HG03575 (cell line): ENCODE results near the gene NGRN.

Source experiments
- ATAC-seq: cut with Tn5 transposase; IDR thresholded peaks from one replicate; pipeline ENCODE4 v1.9.1; 2021; ENCODE audit not compliant: unreplicated experiment, insufficient number of reproducible peaks, low FRiP score; ENCODE audit errors: extremely low read depth

NGRN gene, protein sequence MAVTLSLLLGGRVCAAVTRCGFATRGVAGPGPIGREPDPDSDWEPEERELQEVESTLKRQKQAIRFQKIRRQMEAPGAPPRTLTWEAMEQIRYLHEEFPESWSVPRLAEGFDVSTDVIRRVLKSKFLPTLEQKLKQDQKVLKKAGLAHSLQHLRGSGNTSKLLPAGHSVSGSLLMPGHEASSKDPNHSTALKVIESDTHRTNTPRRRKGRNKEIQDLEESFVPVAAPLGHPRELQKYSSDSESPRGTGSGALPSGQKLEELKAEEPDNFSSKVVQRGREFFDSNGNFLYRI

DNA sequence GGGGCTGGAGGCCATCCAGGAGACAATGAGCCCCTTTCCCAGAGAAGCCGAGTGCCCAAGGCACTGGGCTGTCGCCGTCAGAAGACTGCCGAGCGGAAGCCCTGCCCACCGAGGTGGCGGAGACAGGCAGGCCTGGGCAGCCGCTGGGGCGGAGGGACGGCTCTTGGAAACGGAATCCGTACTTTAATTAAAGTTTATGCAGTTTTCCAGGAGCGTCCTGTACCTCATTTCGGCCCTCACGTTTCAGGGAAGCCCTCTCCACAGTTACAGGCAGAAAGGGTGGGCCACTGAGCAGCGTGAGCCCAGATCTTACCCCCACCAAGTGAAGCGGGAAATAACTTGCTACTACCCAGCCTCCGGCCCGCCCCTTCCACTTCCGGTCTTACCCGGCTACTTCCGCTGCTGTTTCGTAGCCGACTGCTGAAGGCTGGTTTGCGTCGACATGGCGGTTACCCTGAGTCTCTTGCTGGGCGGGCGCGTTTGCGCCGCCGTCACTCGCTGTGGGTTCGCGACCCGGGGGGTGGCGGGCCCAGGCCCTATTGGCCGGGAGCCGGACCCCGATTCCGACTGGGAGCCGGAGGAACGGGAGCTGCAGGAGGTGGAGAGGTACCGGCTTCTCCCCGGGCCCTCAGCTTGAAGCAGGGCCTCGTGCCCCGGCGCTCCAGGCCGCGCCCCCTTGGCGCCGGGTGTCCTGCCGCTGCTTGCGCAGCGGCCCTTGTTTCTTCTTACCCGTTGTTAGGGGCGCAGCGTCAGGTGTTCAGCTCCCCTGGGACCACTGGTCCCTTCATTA lies at the start of gene NGRN:
Gene NGRN (plus strand): TSS at position 402 of the 790 bp plus-strand sequence. CDS start 41 bp downstream, at position 443.
- peak; percentile 69 for ATAC-seq

DNA sequence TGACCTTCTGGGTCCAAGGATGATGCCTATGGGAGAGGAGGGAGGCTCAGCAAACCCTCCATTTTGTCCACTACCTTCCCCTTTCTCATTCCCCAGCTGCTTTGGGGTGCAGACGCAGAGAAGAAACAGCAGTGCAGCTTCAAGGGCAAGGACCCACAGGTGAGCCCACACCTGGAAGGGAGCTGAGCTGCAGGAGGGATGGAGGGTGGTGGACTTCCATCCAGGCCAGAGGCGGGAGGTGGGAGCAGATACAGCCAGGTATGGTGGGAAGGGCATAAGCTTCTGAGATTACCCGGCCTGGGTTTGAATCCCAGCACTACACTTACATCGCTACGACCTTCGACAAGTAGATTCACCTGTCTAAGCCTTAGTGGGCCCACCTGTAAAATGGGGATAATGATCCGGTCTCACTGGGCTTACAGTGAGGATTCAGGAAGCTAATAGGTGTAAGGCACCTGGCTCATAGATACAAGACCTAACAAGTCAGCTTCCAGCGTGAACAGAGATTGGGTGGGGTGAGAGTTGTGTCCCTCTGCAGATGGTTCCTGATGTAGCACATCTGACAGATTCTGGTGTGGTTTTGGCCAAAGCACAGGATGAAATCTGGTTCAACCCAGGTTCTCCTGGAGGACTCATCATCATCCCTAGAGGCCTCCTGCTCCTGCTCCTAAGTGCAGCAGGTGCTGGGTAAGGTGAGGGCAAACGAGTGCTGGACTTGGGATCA lies 47.6 kb upstream of the NGRN start:
- ATAC-seq, result no peak

- no peak for ATAC-seq
These were observed 45.9 kb upstream of the NGRN start for GRCh38 chr15:90219421-90220141.

GRCh38 chr15:90221246-90221900 lies 44.1 kb upstream of the NGRN start:
- ATAC-seq, result no peak

GRCh38 chr15:90222547-90222946 lies 42.9 kb upstream of the NGRN start:
- no peak for ATAC-seq

GRCh38 chr15:90223441-90224165 lies 41.9 kb upstream of the NGRN start:
- ATAC-seq, result no peak

DNA sequence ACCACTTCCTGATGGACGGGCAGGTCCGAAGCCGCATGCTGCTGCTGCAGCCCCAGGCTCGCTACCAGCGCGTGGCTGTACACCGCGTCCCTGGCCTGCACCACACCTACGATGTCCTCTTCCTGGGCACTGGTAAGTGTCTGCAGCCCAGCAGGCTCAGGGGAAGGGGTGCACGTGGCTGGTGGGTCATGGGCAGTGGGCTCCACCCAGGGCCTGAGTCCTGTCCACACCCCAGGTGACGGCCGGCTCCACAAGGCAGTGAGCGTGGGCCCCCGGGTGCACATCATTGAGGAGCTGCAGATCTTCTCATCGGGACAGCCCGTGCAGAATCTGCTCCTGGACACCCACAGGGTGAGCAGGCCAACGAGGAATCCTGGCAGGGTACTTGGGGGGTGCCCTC lies 40.4 kb upstream of the NGRN start:
- no peak for ATAC-seq

GRCh38 chr15:90225504-90226234 lies 39.8 kb upstream of the NGRN start:
- no peak for ATAC-seq

GRCh38 chr15:90227336-90227735 lies 38.1 kb upstream of the NGRN start:
- no peak for ATAC-seq

- no peak for ATAC-seq
These were observed 37.4 kb upstream of the NGRN start for GRCh38 chr15:90227816-90228772.

DNA sequence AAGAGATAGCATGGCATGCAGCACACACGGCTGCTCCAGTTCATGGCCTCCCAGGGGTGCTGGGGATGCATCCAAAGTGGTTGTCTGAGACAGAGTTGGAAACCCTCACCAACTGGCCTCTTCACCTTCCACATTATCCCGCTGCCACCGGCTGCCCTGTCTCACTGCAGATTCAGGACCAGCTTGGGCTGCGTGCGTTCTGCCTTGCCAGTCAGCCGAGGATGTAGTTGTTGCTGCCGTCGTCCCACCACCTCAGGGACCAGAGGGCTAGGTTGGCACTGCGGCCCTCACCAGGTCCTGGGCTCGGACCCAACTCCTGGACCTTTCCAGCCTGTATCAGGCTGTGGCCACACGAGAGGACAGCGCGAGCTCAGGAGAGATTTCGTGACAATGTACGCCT lies 36.5 kb upstream of the NGRN start:
- no peak for ATAC-seq

- no peak for ATAC-seq
These were observed 35.4 kb upstream of the NGRN start for GRCh38 chr15:90230071-90230494.

DNA sequence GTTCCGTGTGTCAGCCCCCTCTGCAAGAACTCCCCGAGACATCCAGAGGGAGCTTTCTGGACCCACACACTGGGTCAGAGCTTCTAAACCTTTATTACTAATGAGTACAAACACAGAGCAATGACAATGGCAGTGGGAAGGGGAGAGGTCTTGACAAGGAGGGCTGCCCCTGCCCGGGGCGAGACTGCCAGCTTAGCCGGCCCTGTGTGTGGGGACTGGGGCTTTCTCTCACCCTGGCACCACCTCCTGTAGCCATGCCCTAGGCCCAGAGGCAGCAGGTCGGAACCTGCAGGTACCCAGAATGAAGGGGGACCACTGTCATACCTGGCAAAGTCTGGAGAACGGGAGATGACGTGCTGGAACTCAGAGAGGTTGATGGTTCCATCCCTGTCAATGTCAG lies 34.9 kb upstream of the NGRN start:
- no peak for ATAC-seq

DNA sequence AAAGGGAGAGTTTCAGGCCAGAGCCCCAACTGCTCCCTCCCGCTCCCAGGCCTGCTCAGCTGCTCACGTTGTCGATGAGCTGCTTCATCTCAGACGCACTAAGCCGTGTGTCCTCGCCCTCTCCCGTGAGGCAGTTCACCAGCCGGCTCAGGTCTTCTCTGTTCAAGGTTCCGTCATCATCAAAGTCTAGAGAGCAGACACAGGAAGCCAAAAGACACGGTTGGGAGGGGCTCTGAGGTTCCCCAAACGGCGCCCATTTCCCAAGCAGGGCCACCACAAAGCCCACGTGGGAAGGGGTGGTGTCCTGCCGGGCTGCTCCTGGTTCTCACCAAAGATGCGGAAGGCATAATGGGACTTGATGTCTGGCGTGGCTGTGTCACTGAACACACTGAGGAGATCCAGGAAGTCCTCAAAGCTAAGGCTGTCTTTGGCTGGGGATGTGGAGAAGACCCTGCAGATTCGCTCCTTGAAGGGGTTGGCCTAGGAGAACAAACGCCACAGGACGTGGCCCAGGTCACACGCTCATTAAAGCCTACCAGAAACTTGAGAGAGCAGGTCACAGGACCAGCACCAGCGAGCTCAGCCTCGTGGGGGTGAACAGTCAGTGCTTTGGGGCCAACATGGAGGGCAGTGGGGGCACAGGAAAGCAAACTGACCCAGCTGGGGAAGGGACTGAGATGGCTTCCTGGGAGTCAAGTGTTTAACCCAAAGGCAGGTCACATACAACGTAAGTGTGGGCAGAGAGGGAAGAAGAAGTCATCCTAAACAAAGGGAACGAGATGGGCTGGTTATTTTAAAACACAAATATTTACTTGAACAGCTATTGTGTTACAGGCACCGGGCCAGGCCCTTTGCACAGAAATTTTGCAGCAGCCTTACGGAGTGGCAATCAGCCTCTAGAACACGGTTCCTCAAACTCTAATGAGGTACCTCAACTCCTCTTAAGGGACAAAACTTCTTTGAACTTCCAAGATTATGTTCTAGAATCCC lies 34.1 kb upstream of the NGRN start:
- ATAC-seq, result no peak

GRCh38 chr15:90232196-90232595 lies 33.3 kb upstream of the NGRN start:
- no peak for ATAC-seq
